Stomach (tissue), 9 donors: ENCODE measurements around the gene LRP1B. TPM values are rescaled to one million over a fixed set of nuclear protein-coding genes. Genes with fewer than 3 reads are reported as not detected.

Experiments
- DNase-seq, 2 donors: peaks; one replicate each; pipeline versions ENCODE4 v3.0.0 to v3.0.0-alpha.2; 2013 to 2019
- H3K27ac ChIP-seq, 5 donors: fragments of 200-600 bp in 4 of 5; sonication (generic) in 4 of 5; one replicate each; pipeline ENCODE4 v1.5.1; 2013 to 2019; ENCODE audit warnings: mild to moderate bottlenecking in 1 of 5, moderate library complexity in 1 of 5
- H3K27me3 ChIP-seq, 3 donors: fragments of 200-600 bp; sonication (generic); one replicate each; pipeline ENCODE4 v1.5.1; 2017 to 2019; ENCODE audit warnings: mixed run types in 1 of 3
- H3K36me3 ChIP-seq, 4 donors: fragments of 200-600 bp; sonication (generic); 1 replicate in 3 of 4; 2 replicates in 1 of 4; pipeline ENCODE4 v1.5.1; 2016 to 2019
- H3K4me1 ChIP-seq, 4 donors: fragments of 200-600 bp; sonication (generic); one replicate each; pipeline ENCODE4 v1.5.1; 2016 to 2019
- H3K4me3 ChIP-seq, 4 donors: fragments of 200-600 bp; sonication (generic) in 3 of 4; one replicate each; pipeline ENCODE4 v1.5.1; 2016 to 2019; ENCODE audit warnings: mild to moderate bottlenecking in 1 of 4
- H3K9me3 ChIP-seq, 4 donors: fragments of 200-600 bp; sonication (generic); one replicate each; pipeline ENCODE4 v1.5.1; 2016 to 2019
- EP300 ChIP-seq: sonication (generic); formaldehyde crosslinking; IDR thresholded peaks from one replicate; pipeline ENCODE4 v1.6.1; 2017; ENCODE audit warnings: antibody characterized with exemption
- POLR2A ChIP-seq, 4 donors: fragments of 450-650 bp; IDR thresholded peaks; one replicate each; pipeline ENCODE4 v1.6.1; 2016; ENCODE audit warnings: antibody characterized with exemption in 4 of 4, control low read depth in 2 of 4, mild to moderate bottlenecking in 1 of 4, moderate library complexity in 1 of 4
- POLR2AphosphoS5 ChIP-seq, 3 donors: sonication (generic); formaldehyde crosslinking; IDR thresholded peaks; one replicate each; pipeline ENCODE4 v1.6.1; 2016; ENCODE audit warnings: antibody characterized with exemption in 3 of 3
- WGBS, 5 donors: extraction: QIAGEN DNeasy Blood & Tissue Kit in 3 of 5; methylation state at CpG; one replicate each; pipeline versions ENCODE4 v1.1.5 to v1.1.7; 2013 to 2018; 5-methylcytosine and 5-hydroxymethylcytosine counted together
- intact Hi-C: fragments of 100-400 bp; cut with DNase I; formaldehyde crosslinking; loops from one replicate; pipeline ENCODE4 v1.15.1; 2023; ENCODE audit warnings: low total_unique reads
- polyA plus RNA-seq, 3 donors: library from polyadenylated mRNA; stranded (reverse); fragments of 200-250 nt; gene quantifications; one replicate each; pipeline ENCODE4 v1.2.3, GENCODE V29; 2013
- total RNA-seq, 5 donors: library from RNA; depleted of rRNA; stranded (reverse); fragments of >200 nt; gene quantifications; one replicate each; pipeline versions ENCODE4 v1.1.0 to v1.2.3, GENCODE V29; 2014 to 2016
- TF ChIP-seq, protein P1 (sequence below), 7 experiments: fragments of 450-650 bp in 4 of 7; fragments of 200-600 bp in 3 of 7; sonication (generic) in 3 of 7; IDR thresholded peaks; one replicate each; pipeline ENCODE4 v1.5.1; 2016 to 2019; ENCODE audit warnings: antibody characterized with exemption in 7 of 7, control low read depth in 2 of 7, mild to moderate bottlenecking in 1 of 7
- donor health status: healthy with polysubstance abuse.
- donor health status: Bipolar disorder and iron deficiency.
- donor health status: healthy.

The LRP1B gene
- total and polyA plus RNA-seq, 8 donors: under 0.01 to 9.0 (median 0.38) TPM

DNA sequence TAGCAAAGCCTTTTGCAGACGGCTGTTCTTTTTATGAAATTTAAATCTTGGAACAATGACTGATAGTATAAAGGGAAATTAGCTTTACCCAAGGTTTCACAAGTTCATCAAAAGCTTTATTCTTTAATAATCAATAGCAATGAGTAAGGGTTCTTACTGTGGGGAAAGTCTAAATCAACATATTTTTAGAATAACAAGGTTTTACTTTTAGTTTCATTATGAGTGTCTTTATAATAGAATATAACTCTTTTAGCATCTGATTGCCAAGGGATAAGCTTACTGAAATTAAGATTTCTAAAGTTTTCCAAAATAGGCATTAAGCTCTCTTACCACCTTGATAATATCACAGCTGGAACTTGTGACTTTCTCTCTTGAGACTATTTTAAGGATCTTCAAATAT lies 1489.7 kb downstream of the LRP1B start:
- Histone ChIP-seq H3K27me3 (no peaks in the 10 kb centered on the region), H3K4me1 (peaks cover 0 to 8% (median 0%) of the 10 kb centered on the region in 4 donors), H3K27ac (no peak overlapping the region), H3K36me3 (no peaks in the 10 kb centered on the region), H3K4me3 (no peak overlapping the region), H3K9me3 (no peaks in the 10 kb centered on the region)
- WGBS, 5 donors: 77 to 86% (median 80%) methylated on average over 1 of the region's 1 CpG
- TF ChIP-seq POLR2AphosphoS5 (IDR thresholded peaks at IDR 0.05) (no peak), POLR2A (IDR thresholded peaks at IDR 0.05) (no peak), EP300 (no peak)
- TF ChIP-seq, protein P1, sequence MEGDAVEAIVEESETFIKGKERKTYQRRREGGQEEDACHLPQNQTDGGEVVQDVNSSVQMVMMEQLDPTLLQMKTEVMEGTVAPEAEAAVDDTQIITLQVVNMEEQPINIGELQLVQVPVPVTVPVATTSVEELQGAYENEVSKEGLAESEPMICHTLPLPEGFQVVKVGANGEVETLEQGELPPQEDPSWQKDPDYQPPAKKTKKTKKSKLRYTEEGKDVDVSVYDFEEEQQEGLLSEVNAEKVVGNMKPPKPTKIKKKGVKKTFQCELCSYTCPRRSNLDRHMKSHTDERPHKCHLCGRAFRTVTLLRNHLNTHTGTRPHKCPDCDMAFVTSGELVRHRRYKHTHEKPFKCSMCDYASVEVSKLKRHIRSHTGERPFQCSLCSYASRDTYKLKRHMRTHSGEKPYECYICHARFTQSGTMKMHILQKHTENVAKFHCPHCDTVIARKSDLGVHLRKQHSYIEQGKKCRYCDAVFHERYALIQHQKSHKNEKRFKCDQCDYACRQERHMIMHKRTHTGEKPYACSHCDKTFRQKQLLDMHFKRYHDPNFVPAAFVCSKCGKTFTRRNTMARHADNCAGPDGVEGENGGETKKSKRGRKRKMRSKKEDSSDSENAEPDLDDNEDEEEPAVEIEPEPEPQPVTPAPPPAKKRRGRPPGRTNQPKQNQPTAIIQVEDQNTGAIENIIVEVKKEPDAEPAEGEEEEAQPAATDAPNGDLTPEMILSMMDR (IDR thresholded peaks at IDR 0.05): no peak
- no peak for DNase-seq
- intact Hi-C loops: no loop called here

GRCh38 chr2:140639628-140640027 lies 1491.2 kb downstream of the LRP1B start:
- Histone ChIP-seq H3K4me3 (no peak overlapping the region), H3K27me3 (no peaks in the 10 kb centered on the region), H3K4me1 (peaks cover 0 to 8% (median 0%) of the 10 kb centered on the region in 4 donors), H3K36me3 (no peaks in the 10 kb centered on the region), H3K9me3 (no peaks in the 10 kb centered on the region), H3K27ac (no peak overlapping the region)
- TF ChIP-seq POLR2AphosphoS5 (IDR thresholded peaks at IDR 0.05): no peak
- no peak for TF ChIP-seq EP300
- TF ChIP-seq POLR2A (IDR thresholded peaks at IDR 0.05): no peak
- TF ChIP-seq, protein P1 (IDR thresholded peaks at IDR 0.05): no peak
- DNase-seq: no peak
- intact Hi-C loops: no loop called here
- WGBS, 5 donors: 60 to 77% (median 64%) methylated on average over 3 of the region's 3 CpGs

DNA sequence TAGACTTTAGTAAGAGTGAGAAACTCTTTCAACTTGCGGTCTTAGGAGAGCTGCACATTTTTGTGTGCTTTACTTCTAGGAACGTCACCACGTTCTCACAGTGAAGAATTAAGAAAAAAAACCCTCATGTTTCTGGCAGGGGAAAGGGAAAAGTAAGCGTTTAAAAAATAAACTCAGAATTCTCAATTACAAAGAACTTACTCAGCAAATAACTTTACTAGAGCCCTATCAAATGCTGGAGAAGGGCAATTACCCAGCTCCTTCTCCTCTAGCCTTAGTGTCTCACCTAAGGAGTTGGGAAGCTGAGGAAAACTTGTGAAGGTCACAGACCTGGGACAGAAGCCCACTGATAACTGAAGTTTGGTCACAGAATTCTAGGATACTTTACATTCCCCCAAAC lies 1500.3 kb downstream of the LRP1B start:
- Histone ChIP-seq H3K9me3 (no peaks in the 10 kb centered on the region), H3K36me3 (no peaks in the 10 kb centered on the region), H3K27ac (no peak overlapping the region), H3K4me1 (no peaks in the 10 kb centered on the region), H3K27me3 (no peaks in the 10 kb centered on the region), H3K4me3 (no peak overlapping the region)
- DNase-seq: no peak
- TF ChIP-seq, protein P1 (IDR thresholded peaks at IDR 0.05): no peak
- no peak for TF ChIP-seq EP300
- TF ChIP-seq POLR2A (IDR thresholded peaks at IDR 0.05): no peak
- no peak for TF ChIP-seq POLR2AphosphoS5 (IDR thresholded peaks at IDR 0.05)
- intact Hi-C loops: no loop called here
- WGBS, 5 donors: 77 to 92% (median 80%) methylated on average over 4 of the region's 4 CpGs

- TF ChIP-seq POLR2AphosphoS5 (IDR thresholded peaks at IDR 0.05): no peak
- TF ChIP-seq POLR2A (IDR thresholded peaks at IDR 0.05): no peak
- no peak for TF ChIP-seq EP300
- TF ChIP-seq, protein P1 (IDR thresholded peaks at IDR 0.05): no peak
- 84 to 97% (median 93%) methylated on average over 4 of the region's 4 CpGs for WGBS, 5 donors
Measured at GRCh38 chr2:140627885-140628284, 1502.9 kb downstream of the LRP1B start.

More at GRCh38 chr2:140627885-140628284, 1502.9 kb downstream of the LRP1B start:
- H3K9me3 ChIP-seq: no peaks in the 10 kb centered on the region
- H3K36me3 ChIP-seq: no peaks in the 10 kb centered on the region
- no peak for DNase-seq
- H3K27me3 ChIP-seq: no peaks in the 10 kb centered on the region
- no peak overlapping the region for H3K27ac ChIP-seq
- intact Hi-C loops: no loop called here
- no peaks in the 10 kb centered on the region for H3K4me1 ChIP-seq
- no peak overlapping the region for H3K4me3 ChIP-seq
